MG63 (cell line): ENCODE results near the gene FKBP2. TPM values are rescaled to one million over a fixed set of nuclear protein-coding genes. Genes with fewer than 3 reads are reported as not detected.

Experiments
- DNase-seq: peaks from one replicate; pipeline ENCODE4 v3.0.0-alpha.2; 2020
- H3K27me3 ChIP-seq: fragments of 250-450 bp; sonication (Bioruptor Pico); 2 replicates; pipeline ENCODE4 v1.5.1; 2020; ENCODE audit warnings: mild to moderate bottlenecking, moderate library complexity
- H3K36me3 ChIP-seq: fragments of 250-450 bp; sonication (Bioruptor Pico); 2 replicates; pipeline ENCODE4 v1.5.1; 2020; ENCODE audit warnings: mild to moderate bottlenecking, moderate library complexity
- H3K4me3 ChIP-seq: fragments of 250-450 bp; sonication (Bioruptor Pico); 2 replicates; pipeline ENCODE4 v1.5.1; 2020; ENCODE audit warnings: mild to moderate bottlenecking, moderate library complexity
- H3K9me3 ChIP-seq: fragments of 250-450 bp; sonication (Bioruptor Pico); 2 replicates; pipeline ENCODE4 v1.5.1; 2020; ENCODE audit warnings: mild to moderate bottlenecking, moderate library complexity
- total RNA-seq: library from RNA; depleted of rRNA; stranded (reverse); fragments of >200 nt; shearing (Covaris generic); gene quantifications from 2 replicates; pipeline ENCODE4 v1.2.3, GENCODE V29; 2014; ENCODE audit warnings: low replicate concordance

FKBP2 gene
- total RNA-seq, 1 experiment from 2014 or later = 22.8 TPM

DNA sequence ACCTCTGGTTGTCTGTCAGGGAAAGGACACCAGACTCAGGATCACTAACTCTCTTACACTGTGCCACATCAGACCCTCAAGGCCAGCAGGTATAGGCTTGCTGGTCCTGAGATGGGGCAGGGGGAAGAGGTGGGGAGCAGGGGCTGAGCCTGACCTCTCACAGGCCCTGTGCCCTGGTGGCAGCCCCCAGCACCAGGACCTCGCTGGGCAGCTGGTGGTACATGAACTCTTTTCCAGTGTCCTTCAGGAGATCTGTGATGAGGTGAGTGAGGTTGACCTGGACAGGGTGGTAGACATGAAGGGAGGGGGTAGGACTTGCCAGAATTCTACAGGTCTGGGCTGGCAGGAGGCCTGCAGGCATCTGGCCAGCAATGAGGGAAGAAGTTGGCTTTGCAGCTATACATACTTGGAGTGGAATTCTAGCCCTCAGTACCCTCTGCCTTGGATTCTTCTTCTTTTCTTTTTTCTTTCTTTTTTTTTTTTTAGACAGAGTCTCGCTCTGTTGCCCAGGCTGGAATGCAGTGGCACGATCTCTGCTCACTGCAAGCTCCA, 13.4 kb upstream of the FKBP2 start:
- peak overlapping the region; percentile 90 for H3K4me3 ChIP-seq
- H3K9me3 ChIP-seq = no peaks in the 10 kb centered on the region
- peaks cover 3% of the 10 kb centered on the region; the same call in 1 of the 2 replicates for H3K36me3 ChIP-seq
- DNase-seq = no peak
- no peaks in the 10 kb centered on the region for H3K27me3 ChIP-seq

- H3K27me3 ChIP-seq = no peaks in the 10 kb centered on the region
- H3K9me3 ChIP-seq = no peaks in the 10 kb centered on the region
- H3K4me3 ChIP-seq = no peak overlapping the region
Measured at GRCh38 chr11:64229090-64229743, 11.7 kb upstream of the FKBP2 start.

DNA sequence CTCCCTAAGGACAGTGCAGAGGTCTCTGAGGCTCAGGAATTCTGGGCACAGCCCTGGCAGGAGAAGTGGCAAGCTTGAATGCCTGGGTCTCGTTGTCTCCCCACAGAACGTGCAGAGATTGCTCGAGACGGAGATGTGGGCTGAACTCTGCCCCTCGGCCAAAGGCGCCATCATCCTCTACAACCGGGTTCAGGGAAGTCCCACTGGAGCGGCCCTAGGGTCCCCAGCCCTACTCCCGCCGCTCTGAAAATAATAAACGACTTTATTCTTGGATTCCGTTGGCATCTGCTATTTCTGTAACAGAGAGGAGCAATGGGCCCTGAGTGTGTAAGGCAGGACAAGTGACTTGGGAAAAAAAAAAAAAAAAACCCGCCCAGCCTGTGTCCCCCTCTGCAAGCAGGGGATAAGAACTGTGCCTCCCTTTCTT, 11.1 kb upstream of the FKBP2 start:
- H3K9me3 ChIP-seq = no peaks in the 10 kb centered on the region
- H3K4me3 ChIP-seq = no peak overlapping the region; the same call in 1 of the 2 replicates
- no peaks in the 10 kb centered on the region for H3K27me3 ChIP-seq
- no peak for DNase-seq
- H3K36me3 ChIP-seq = peaks cover 3% of the 10 kb centered on the region; the same call in 1 of the 2 replicates

More at GRCh38 chr11:64229090-64229743, 11.7 kb upstream of the FKBP2 start:
- DNase-seq = no peak
- H3K36me3 ChIP-seq = peaks cover 3% of the 10 kb centered on the region; the same call in 1 of the 2 replicates

- no peaks in the 10 kb centered on the region for H3K9me3 ChIP-seq
- peak; percentile 60 for DNase-seq
- H3K4me3 ChIP-seq = peak within 1 kb of the TSS; percentile 38
- peaks cover 3% of the 10 kb centered on the region; the same call in 1 of the 2 replicates for H3K36me3 ChIP-seq
- no peaks in the 10 kb centered on the region for H3K27me3 ChIP-seq
Measured at GRCh38 chr11:64230171-64230984, 10.5 kb upstream of the FKBP2 start, which contains the start of gene DNAJC4. Gene DNAJC4, plus strand, starts transcription at chr11:64230548. Its CDS starts 307 bp downstream, at chr11:64230855.

DNA sequence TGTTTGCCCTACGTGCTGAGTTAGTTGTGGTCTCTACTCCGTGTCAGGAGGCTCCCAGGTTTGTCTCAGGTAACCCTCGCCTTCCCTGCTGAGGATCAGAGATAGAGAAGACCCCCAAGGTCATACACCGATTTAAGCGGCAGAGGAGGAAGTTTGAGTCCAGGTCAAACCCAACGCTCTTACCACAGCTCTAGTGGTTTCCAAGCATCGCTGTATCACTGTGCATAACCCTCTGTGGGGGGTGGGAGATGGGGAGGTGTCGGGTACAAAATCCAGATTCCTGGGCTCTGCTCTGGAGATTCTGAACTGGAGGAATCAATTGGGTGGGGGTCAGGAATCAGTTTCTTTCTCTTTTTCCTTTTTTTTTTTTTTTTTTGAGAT, 9.9 kb upstream of the FKBP2 start:
- Histone ChIP-seq H3K27me3 (no peaks in the 10 kb centered on the region), H3K9me3 (no peaks in the 10 kb centered on the region), H3K36me3 (peaks cover 3% of the 10 kb centered on the region; the same call in 1 of the 2 replicates), H3K4me3 (peak overlapping the region; percentile 38)
- DNase-seq = no peak

GRCh38 chr11:64231546-64231945, 9.3 kb upstream of the FKBP2 start:
- DNase-seq = no peak
- no peaks in the 10 kb centered on the region for H3K9me3 ChIP-seq
- H3K36me3 ChIP-seq = peaks cover 3% of the 10 kb centered on the region; the same call in 1 of the 2 replicates
- H3K27me3 ChIP-seq = no peaks in the 10 kb centered on the region
- no peak overlapping the region for H3K4me3 ChIP-seq

DNA sequence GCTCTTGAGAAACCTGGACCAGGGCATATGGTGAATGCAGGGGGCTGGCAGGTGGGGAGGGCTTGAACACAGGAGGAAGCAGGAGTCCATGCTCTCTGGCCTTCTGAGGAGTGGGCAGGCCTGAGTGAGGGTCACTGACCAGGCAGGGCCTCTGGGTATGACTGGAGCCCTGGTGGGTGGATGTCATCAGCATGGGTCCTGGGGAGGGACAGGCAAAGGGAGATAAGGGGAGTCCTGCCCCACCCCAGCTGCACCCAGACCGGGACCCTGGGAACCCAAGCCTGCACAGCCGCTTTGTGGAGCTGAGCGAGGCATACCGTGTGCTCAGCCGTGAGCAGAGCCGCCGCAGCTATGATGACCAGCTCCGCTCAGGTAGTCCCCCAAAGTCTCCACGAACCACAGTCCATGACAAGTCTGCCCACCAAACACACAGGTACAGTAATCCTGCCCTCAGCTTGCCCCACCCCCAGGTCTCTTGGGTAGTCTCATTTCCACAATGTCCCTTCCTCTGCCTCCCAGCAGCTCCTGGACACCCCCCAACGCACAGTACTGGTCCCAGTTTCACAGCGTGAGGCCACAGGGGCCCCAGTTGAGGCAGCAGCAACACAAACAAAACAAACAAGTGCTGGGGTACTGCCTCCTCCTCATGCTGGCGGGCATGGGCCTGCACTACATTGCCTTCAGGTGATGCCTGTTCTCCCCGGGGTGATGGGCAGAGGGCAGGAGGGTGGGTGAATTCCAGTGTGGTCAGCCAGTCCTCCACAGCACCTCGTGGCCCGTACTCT, 8.5 kb upstream of the FKBP2 start:
- no peaks in the 10 kb centered on the region for H3K27me3 ChIP-seq
- peaks cover 3% of the 10 kb centered on the region; the same call in 1 of the 2 replicates for H3K36me3 ChIP-seq
- no peak for DNase-seq
- no peak overlapping the region for H3K4me3 ChIP-seq
- H3K9me3 ChIP-seq = no peaks in the 10 kb centered on the region

- DNase-seq = no peak
- Histone ChIP-seq H3K36me3 (peaks cover 3% of the 10 kb centered on the region; the same call in 1 of the 2 replicates), H3K9me3 (no peaks in the 10 kb centered on the region), H3K4me3 (no peak overlapping the region), H3K27me3 (no peaks in the 10 kb centered on the region)
Measured at GRCh38 chr11:64232967-64233315, 8.0 kb upstream of the FKBP2 start.

- Histone ChIP-seq H3K9me3 (no peaks in the 10 kb centered on the region), H3K4me3 (peak within 1 kb of the TSS; percentile 54), H3K27me3 (no peaks in the 10 kb centered on the region), H3K36me3 (peaks cover 4% of the 10 kb centered on the region; the same call in 1 of the 2 replicates)
- peak; percentile 74 for DNase-seq
Measured at GRCh38 chr11:64233913-64234586, 6.8 kb upstream of the FKBP2 start, which contains the start of gene VEGFB. Gene VEGFB, plus strand, starts transcription at chr11:64234584. Its CDS starts 250 bp downstream, at chr11:64234834.

- peak; percentile 62 for DNase-seq
- Histone ChIP-seq H3K27me3 (no peaks in the 10 kb centered on the region), H3K36me3 (peaks cover 2% of the 10 kb centered on the region; the same call in 1 of the 2 replicates), H3K4me3 (peak overlapping the region; percentile 54), H3K9me3 (no peaks in the 10 kb centered on the region)
Measured at GRCh38 chr11:64234647-64235379, 6.1 kb upstream of the FKBP2 start.

DNA sequence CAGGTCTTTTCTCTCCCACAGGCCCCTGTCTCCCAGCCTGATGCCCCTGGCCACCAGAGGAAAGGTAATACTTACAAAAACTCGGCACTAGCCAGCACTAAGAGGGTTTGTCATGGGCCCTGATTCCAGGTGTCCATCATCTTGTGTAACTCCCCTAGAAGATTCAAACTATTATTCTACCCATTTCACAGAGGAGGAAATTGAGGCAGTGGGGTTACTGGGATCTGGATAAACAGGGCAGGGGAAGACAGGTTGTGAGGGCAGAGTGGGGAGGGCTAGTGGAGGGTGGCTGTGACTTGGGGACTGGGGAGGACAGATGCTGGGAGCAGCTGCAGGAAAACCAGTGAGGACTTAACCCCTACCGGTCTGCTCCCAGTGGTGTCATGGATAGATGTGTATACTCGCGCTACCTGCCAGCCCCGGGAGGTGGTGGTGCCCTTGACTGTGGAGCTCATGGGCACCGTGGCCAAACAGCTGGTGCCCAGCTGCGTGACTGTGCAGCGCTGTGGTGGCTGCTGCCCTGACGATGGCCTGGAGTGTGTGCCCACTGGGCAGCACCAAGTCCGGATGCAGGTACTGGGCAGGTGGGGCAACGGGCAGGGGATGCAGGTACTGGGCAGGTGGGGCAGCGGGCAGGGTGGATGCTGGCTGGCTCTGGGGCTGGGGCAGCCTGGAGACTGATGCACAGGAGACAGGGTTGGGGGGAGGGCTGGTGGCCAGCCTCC, 5.3 kb upstream of the FKBP2 start:
- Histone ChIP-seq H3K27me3 (no peaks in the 10 kb centered on the region), H3K4me3 (peak overlapping the region; percentile 54), H3K9me3 (no peaks in the 10 kb centered on the region), H3K36me3 (peaks cover 2% of the 10 kb centered on the region; the same call in 1 of the 2 replicates)
- DNase-seq = no peak

- Histone ChIP-seq H3K9me3 (no peaks in the 10 kb centered on the region), H3K4me3 (no peak overlapping the region), H3K36me3 (peaks cover 7% of the 10 kb centered on the region), H3K27me3 (no peaks in the 10 kb centered on the region)
- no peak for DNase-seq
Measured at GRCh38 chr11:64237484-64237951, 3.4 kb upstream of the FKBP2 start.

DNA sequence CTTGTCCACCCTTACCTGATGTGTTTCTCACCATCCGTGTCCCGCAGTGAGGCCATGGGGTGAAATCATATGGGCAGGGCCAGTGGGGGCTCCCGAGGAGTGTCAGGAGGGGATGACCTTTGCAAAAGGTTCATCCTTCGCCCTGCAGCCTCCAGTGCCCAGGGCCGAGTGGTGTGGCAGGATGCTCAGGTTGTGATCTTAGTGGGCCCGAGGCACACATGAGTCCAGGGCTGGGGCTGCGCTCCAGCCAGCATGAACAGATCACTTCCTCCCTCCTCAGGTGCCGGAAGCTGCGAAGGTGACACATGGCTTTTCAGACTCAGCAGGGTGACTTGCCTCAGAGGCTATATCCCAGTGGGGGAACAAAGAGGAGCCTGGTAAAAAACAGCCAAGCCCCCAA, 2.8 kb upstream of the FKBP2 start:
- H3K27me3 ChIP-seq = no peaks in the 10 kb centered on the region
- peaks cover 12% of the 10 kb centered on the region for H3K36me3 ChIP-seq
- DNase-seq = no peak
- no peak overlapping the region for H3K4me3 ChIP-seq
- H3K9me3 ChIP-seq = no peaks in the 10 kb centered on the region

DNA sequence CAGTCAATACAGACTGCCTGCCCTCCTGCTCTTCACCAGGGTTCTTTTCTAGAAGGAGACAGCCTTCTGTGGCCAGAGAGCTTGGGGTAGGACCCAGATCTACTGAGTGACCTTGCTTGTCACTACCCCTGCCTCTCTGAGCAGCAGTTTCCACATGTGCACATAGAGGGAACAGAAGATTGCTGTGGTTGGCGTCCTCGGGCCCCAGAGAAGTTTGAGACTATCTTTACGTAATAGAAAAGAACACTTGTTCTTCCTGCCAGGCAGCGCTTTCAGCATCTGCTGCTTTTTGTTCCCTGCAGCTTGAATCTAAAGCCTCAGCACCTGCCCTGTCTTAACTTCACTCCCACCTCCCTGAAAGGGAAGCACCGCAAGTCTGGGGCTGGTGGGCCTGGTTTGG, 1.9 kb upstream of the FKBP2 start:
- DNase-seq = no peak
- Histone ChIP-seq H3K4me3 (no peak overlapping the region), H3K9me3 (no peaks in the 10 kb centered on the region), H3K36me3 (peaks cover 22% of the 10 kb centered on the region), H3K27me3 (no peaks in the 10 kb centered on the region)
